ENCODE data around the gene SEMA4F.

- TF ChIP-seq CTCF (IDR thresholded peaks at IDR 0.05; ENCODE audit: low read depth, low read length, poor library complexity, severe bottlenecking) (no peak), EZH2phosphoT487 (IDR thresholded peaks at IDR 0.05; ENCODE audit: borderline replicate concordance, low read length) (no peak)
Observed at GRCh38 chr2:74708883-74709282, 54.8 kb downstream of the SEMA4F start.

All from DOHH2 (cell line).